ENCODE measurements around the gene SLC23A1.

SLC23A1 gene

GRCh38 chr5:139393497-139394122, 10.5 kb upstream of the SLC23A1 start:
- Histone ChIP-seq H3F3A (ENCODE audit: low read depth) (no peaks in the 10 kb centered on the region), H3K4me3 (ENCODE audit: low read length, poor library complexity, severe bottlenecking) (peak overlapping the region; percentile 96), H4K20me1 (ENCODE audit: insufficient read depth, low read length, poor library complexity, severe bottlenecking) (peaks cover 11% of the 10 kb centered on the region), H3K79me2 (ENCODE audit: insufficient read depth, low read length) (peaks cover 68% of the 10 kb centered on the region), H3K27me3 (ENCODE audit: insufficient read depth, low read length, poor library complexity, severe bottlenecking) (peaks cover 8% of the 10 kb centered on the region), H3K9me2 (replicated peaks; ENCODE audit: low read depth, low read length) (no peaks in the 10 kb centered on the region), H3K9ac (ENCODE audit: low read depth, low read length, poor library complexity, severe bottlenecking) (peak overlapping the region; percentile 99), H3K4me1 (ENCODE audit: insufficient read depth, low read length, poor library complexity, severe bottlenecking) (peaks cover 36% of the 10 kb centered on the region), H2AFZ (ENCODE audit: low read length) (peak overlapping the region; percentile 92), H3K4me2 (ENCODE audit: low read depth, low read length, poor library complexity, severe bottlenecking) (peak overlapping the region; percentile 87), H3K36me3 (ENCODE audit: insufficient read depth, low read length) (0 out of 2 replicates have a peak, but pooled peaks cover 4% of the 10 kb centered on the region), H3K9me3 (ENCODE audit: insufficient read depth, low read depth, low read length) (no peaks in the 10 kb centered on the region)
- TF ChIP-seq CTCF (conservative IDR thresholded peaks at IDR 0.05; ENCODE audit: low read length) (no peak), EZH2phosphoT487 (IDR thresholded peaks at IDR 0.05; ENCODE audit: borderline replicate concordance) (no peak)

- peak overlapping the region; percentile 87 for H3K4me2 ChIP-seq (ENCODE audit: low read depth, low read length, poor library complexity, severe bottlenecking)
- H4K20me1 ChIP-seq (ENCODE audit: insufficient read depth, low read length, poor library complexity, severe bottlenecking), result peaks cover 14% of the 10 kb centered on the region
- H3K36me3 ChIP-seq (ENCODE audit: insufficient read depth, low read length), result 0 out of 2 replicates have a peak, but pooled peaks cover 6% of the 10 kb centered on the region
- TF ChIP-seq CTCF (conservative IDR thresholded peaks at IDR 0.05; ENCODE audit: low read length) (peak; percentile 73), EZH2phosphoT487 (IDR thresholded peaks at IDR 0.05; ENCODE audit: borderline replicate concordance) (no peak)
- peak overlapping the region; percentile 99 for H3K9ac ChIP-seq (ENCODE audit: low read depth, low read length, poor library complexity, severe bottlenecking)
- H3K9me3 ChIP-seq (ENCODE audit: insufficient read depth, low read depth, low read length), result no peaks in the 10 kb centered on the region
- peak overlapping the region; percentile 92 for H2AFZ ChIP-seq (ENCODE audit: low read length)
- peaks cover 39% of the 10 kb centered on the region for H3K4me1 ChIP-seq (ENCODE audit: insufficient read depth, low read length, poor library complexity, severe bottlenecking)
- H3K4me3 ChIP-seq (ENCODE audit: low read length, poor library complexity, severe bottlenecking), result peak overlapping the region; percentile 96
- peaks cover 73% of the 10 kb centered on the region for H3K79me2 ChIP-seq (ENCODE audit: insufficient read depth, low read length)
- H3K9me2 ChIP-seq (replicated peaks; ENCODE audit: low read depth, low read length), result no peaks in the 10 kb centered on the region
- H3K27me3 ChIP-seq (ENCODE audit: insufficient read depth, low read length, poor library complexity, severe bottlenecking), result peaks cover 8% of the 10 kb centered on the region
- 0 out of 2 replicates have a peak, but pooled peaks cover under 1% of the 10 kb centered on the region for H3F3A ChIP-seq (ENCODE audit: low read depth)
These were observed 9.8 kb upstream of the SLC23A1 start for GRCh38 chr5:139392678-139393496.

- TF ChIP-seq EZH2phosphoT487 (IDR thresholded peaks at IDR 0.05; ENCODE audit: borderline replicate concordance), result no peak
- TF ChIP-seq CTCF (conservative IDR thresholded peaks at IDR 0.05; ENCODE audit: low read length), result no peak
- Histone ChIP-seq H3F3A (ENCODE audit: low read depth) (0 out of 2 replicates have a peak, but pooled peaks cover 3% of the 10 kb centered on the region), H3K4me3 (ENCODE audit: low read length, poor library complexity, severe bottlenecking) (peak overlapping the region; percentile 96), H3K4me2 (ENCODE audit: low read depth, low read length, poor library complexity, severe bottlenecking) (peak overlapping the region; percentile 87), H4K20me1 (ENCODE audit: insufficient read depth, low read length, poor library complexity, severe bottlenecking) (peaks cover 18% of the 10 kb centered on the region), H3K9ac (ENCODE audit: low read depth, low read length, poor library complexity, severe bottlenecking) (peak overlapping the region; percentile 99), H3K36me3 (ENCODE audit: insufficient read depth, low read length) (0 out of 2 replicates have a peak, but pooled peaks cover 7% of the 10 kb centered on the region), H3K79me2 (ENCODE audit: insufficient read depth, low read length) (peaks cover 79% of the 10 kb centered on the region), H3K4me1 (ENCODE audit: insufficient read depth, low read length, poor library complexity, severe bottlenecking) (peaks cover 44% of the 10 kb centered on the region), H2AFZ (ENCODE audit: low read length) (peak overlapping the region; percentile 50; the same call in 1 of the 2 replicates), H3K9me3 (ENCODE audit: insufficient read depth, low read depth, low read length) (no peaks in the 10 kb centered on the region), H3K9me2 (replicated peaks; ENCODE audit: low read depth, low read length) (no peaks in the 10 kb centered on the region), H3K27me3 (ENCODE audit: insufficient read depth, low read length, poor library complexity, severe bottlenecking) (peaks cover 8% of the 10 kb centered on the region)
These were observed 9.2 kb upstream of the SLC23A1 start for GRCh38 chr5:139392324-139392677.

Measured in Loucy (cell line).